Psoas muscle (tissue), 8 donors: ENCODE data around the gene RAB40B. TPM values are rescaled to one million over a fixed set of nuclear protein-coding genes. Genes with fewer than 3 reads are reported as not detected.

Experiments used
- ATAC-seq, 4 donors: fragments of 200-7000 bp; cut with Tn5 transposase; one replicate each; pipeline ENCODE4 v1.9.1; 2020; ENCODE audit warnings: moderate library complexity in 3 of 4, mild to moderate bottlenecking in 2 of 4
- DNase-seq, 2 donors: peaks; one replicate each; pipeline ENCODE4 v3.0.0-alpha.2; 2020
- H3K27ac ChIP-seq: fragments of 200-600 bp; one replicate; pipeline ENCODE4 v1.8.0; 2022
- H3K27me3 ChIP-seq, 3 donors: fragments of 200-600 bp in 1 of 3; one replicate each; pipeline versions ENCODE4 v1.6.1 to v1.8.0; 2013 to 2022; ENCODE audit warnings: low read length in 2 of 3, mild to moderate bottlenecking in 2 of 3, moderate library complexity in 1 of 3; ENCODE audit not compliant: insufficient read depth in 3 of 3
- H3K36me3 ChIP-seq, 2 donors: fragments of 200-600 bp in 1 of 2; one replicate each; pipeline versions ENCODE4 v1.6.1 to v1.8.0; 2013 to 2022; ENCODE audit warnings: low read depth in 1 of 2, mild to moderate bottlenecking in 1 of 2, moderate library complexity in 1 of 2; ENCODE audit not compliant: insufficient read depth in 1 of 2
- H3K4me1 ChIP-seq: fragments of 200-600 bp; one replicate; pipeline ENCODE4 v1.8.0; 2022
- H3K4me3 ChIP-seq: fragments of 200-600 bp; one replicate; pipeline ENCODE4 v1.8.0; 2022; ENCODE audit warnings: mild to moderate bottlenecking
- H3K9me3 ChIP-seq: fragments of 200-600 bp; one replicate; pipeline ENCODE4 v1.8.0; 2022
- WGBS, 3 donors: extraction: QIAGEN DNeasy Blood & Tissue Kit; methylation state at CpG; one replicate each; pipeline versions ENCODE4 v1.1.6 to v1.1.7; 2013; 5-methylcytosine and 5-hydroxymethylcytosine counted together
- intact Hi-C, 2 donors: fragments of 100-400 bp; cut with DNase I; formaldehyde crosslinking; loops; one replicate each; pipeline versions ENCODE4 v1.11.0 to v1.14.2; 2022
- polyA plus RNA-seq, 3 donors: library from polyadenylated mRNA; stranded (reverse); fragments of 200-250 nt; gene quantifications; one replicate each; pipeline ENCODE4 v1.2.3, GENCODE V29; 2013
- total RNA-seq, 4 donors: library from RNA; stranded (reverse); fragmentation: NEBNext Ultra II Directional in 2 of 4; extraction: Animal tissue kit (Norgen Biotek cat#: 25700) in 2 of 4; gene quantifications; one replicate each; pipeline versions ENCODE4 v1.2.1 to v1.2.4, GENCODE V29; 2021 to 2023
- TF ChIP-seq, protein P1 (sequence below): fragments of 200-600 bp; IDR thresholded peaks from one replicate; pipeline ENCODE4 v1.8.0; 2022; ENCODE audit warnings: antibody characterized with exemption
- donor health status: healthy with polysubstance abuse.
- donor health status: DM: no; HTN: no; CAD: no; lungs with moderate emphysema.
- donor health status: Bipolar disorder and iron deficiency.
- donor health status: healthy.
- donor health status: DM: yes; HTN: yes; CAD: no.
- donor health status: DM: no; HTN: no; CAD: no.
- donor health status: DM: no; HTN: no; CAD: no.
- donor health status: DM: yes; HTN: yes; CAD: no.

Gene RAB40B
- total and polyA plus RNA-seq, 7 donors = 3.9 to 42.9 (median 19.4) TPM

GRCh38 chr17:82666931-82667667 is 31.4 kb downstream of the RAB40B start:
- peak in 1 of 2 donors; percentile 12 for DNase-seq
- Histone ChIP-seq H3K4me3 (no peak overlapping the region), H3K27me3 (no peaks in the 10 kb centered on the region), H3K36me3 (peaks cover 0 to 5% of the 10 kb centered on the region in 2 donors), H3K4me1 (peaks cover 8% of the 10 kb centered on the region), H3K27ac (no peak overlapping the region), H3K9me3 (no peaks in the 10 kb centered on the region)
- TF ChIP-seq, protein P1, sequence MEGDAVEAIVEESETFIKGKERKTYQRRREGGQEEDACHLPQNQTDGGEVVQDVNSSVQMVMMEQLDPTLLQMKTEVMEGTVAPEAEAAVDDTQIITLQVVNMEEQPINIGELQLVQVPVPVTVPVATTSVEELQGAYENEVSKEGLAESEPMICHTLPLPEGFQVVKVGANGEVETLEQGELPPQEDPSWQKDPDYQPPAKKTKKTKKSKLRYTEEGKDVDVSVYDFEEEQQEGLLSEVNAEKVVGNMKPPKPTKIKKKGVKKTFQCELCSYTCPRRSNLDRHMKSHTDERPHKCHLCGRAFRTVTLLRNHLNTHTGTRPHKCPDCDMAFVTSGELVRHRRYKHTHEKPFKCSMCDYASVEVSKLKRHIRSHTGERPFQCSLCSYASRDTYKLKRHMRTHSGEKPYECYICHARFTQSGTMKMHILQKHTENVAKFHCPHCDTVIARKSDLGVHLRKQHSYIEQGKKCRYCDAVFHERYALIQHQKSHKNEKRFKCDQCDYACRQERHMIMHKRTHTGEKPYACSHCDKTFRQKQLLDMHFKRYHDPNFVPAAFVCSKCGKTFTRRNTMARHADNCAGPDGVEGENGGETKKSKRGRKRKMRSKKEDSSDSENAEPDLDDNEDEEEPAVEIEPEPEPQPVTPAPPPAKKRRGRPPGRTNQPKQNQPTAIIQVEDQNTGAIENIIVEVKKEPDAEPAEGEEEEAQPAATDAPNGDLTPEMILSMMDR = no peak
- ATAC-seq = no peak
- 87 to 92% (median 88%) methylated on average over 26 to 28 of the region's 28 CpGs for WGBS, 3 donors
- intact Hi-C loops = loop anchor here (5.0 to 10.0 kb wide), 4 partner anchors 45 to 258 kb away; no protein-coding TSS in a partner anchor

DNA sequence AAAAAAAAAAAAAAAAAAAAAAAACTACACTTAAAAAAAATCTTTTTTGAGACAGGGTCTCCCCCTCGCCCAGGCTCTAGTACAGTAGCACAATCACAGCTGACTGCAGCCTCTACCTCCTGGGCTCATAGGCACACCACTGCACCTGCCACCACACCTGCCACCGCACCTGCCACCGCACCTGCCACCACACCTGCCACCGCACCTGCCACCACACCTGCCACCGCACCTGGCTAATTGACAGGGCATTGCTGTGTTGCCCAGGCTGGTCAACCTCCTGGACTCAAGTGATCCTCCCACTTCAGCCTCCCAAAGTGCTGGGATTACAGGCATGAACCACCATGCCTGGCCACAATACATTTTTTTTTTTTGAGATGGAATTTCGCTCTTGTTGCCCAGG is 32.6 kb downstream of the RAB40B start:
- H3K4me3 ChIP-seq = no peak overlapping the region
- TF ChIP-seq, protein P1 = no peak
- peak in 1 of 2 donors; percentile 5 for DNase-seq
- ATAC-seq = no peak
- peaks cover 0 to 8% of the 10 kb centered on the region in 2 donors for H3K36me3 ChIP-seq
- no peaks in the 10 kb centered on the region for H3K27me3 ChIP-seq
- intact Hi-C loops = loop anchor here (5.0 to 10.0 kb wide), 4 partner anchors 46 to 259 kb away; no protein-coding TSS in a partner anchor
- WGBS, 3 donors = 83 to 90% (median 89%) methylated on average over 6 of the region's 6 CpGs
- no peaks in the 10 kb centered on the region for H3K9me3 ChIP-seq
- H3K4me1 ChIP-seq = peaks cover 8% of the 10 kb centered on the region
- H3K27ac ChIP-seq = no peak overlapping the region

DNA sequence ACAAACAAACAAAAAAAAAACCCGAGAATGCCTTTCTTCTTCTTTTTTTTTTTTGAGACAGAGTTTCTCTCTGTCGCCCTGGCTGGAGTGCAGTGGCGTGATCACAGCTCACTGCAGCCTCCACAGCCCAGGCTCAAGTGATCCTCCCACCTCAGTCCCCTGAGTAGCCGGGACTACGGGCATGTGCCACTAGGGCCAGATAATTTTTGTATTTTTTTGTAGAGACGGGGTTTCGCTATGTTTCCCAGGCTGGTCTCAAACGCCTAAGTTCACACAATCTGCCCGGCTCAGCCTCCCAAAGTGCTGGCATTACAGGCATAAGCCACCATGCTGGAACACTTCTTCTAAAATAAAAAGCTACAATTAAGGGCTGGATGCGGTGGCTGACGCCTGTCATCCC is 33.3 kb downstream of the RAB40B start:
- DNase-seq = peak in 1 of 2 donors; percentile 1
- H3K27me3 ChIP-seq = no peaks in the 10 kb centered on the region
- H3K4me1 ChIP-seq = peaks cover 8% of the 10 kb centered on the region
- H3K36me3 ChIP-seq = peaks cover 0 to 15% of the 10 kb centered on the region in 2 donors
- no peak for ATAC-seq
- 87 to 89% (median 88%) methylated on average over 11 of the region's 11 CpGs for WGBS, 3 donors
- intact Hi-C loops = loop anchor here (5.0 to 10.0 kb wide), 4 partner anchors 47 to 260 kb away; no protein-coding TSS in a partner anchor
- TF ChIP-seq, protein P1 = no peak
- no peak overlapping the region for H3K27ac ChIP-seq
- no peak overlapping the region for H3K4me3 ChIP-seq
- no peaks in the 10 kb centered on the region for H3K9me3 ChIP-seq

- intact Hi-C loops = loop anchor here (5.0 to 10.0 kb wide), 4 partner anchors 48 to 260 kb away; no protein-coding TSS in a partner anchor
- no peak overlapping the region for H3K27ac ChIP-seq
- H3K9me3 ChIP-seq = no peaks in the 10 kb centered on the region
- peaks cover 0 to 20% of the 10 kb centered on the region in 2 donors for H3K36me3 ChIP-seq
- peaks cover 8% of the 10 kb centered on the region for H3K4me1 ChIP-seq
- ATAC-seq (no peak), DNase-seq (peak in 1 of 2 donors; percentile 4)
- no peaks in the 10 kb centered on the region for H3K27me3 ChIP-seq
- no peak overlapping the region for H3K4me3 ChIP-seq
- 83 to 89% (median 84%) methylated on average over 22 of the region's 22 CpGs for WGBS, 3 donors
- TF ChIP-seq, protein P1 = no peak
Observed at GRCh38 chr17:82664701-82665182, 33.8 kb downstream of the RAB40B start.
